ENCODE data around the gene PTPRE. TPM values are rescaled to one million over a fixed set of nuclear protein-coding genes. Genes with fewer than 3 reads are reported as not detected.
"Not testable (repeated sequence)": the region's sequence is repeated elsewhere in the genome, so short reads cannot be mapped to it uniquely, and the experiment has no call there.

Gene PTPRE
- total RNA-seq, 3 donors from 2014 or later (not counting 1 experiment from before 2014, with no cell fraction given), result 274 to 280 (median 275) TPM

DNA sequence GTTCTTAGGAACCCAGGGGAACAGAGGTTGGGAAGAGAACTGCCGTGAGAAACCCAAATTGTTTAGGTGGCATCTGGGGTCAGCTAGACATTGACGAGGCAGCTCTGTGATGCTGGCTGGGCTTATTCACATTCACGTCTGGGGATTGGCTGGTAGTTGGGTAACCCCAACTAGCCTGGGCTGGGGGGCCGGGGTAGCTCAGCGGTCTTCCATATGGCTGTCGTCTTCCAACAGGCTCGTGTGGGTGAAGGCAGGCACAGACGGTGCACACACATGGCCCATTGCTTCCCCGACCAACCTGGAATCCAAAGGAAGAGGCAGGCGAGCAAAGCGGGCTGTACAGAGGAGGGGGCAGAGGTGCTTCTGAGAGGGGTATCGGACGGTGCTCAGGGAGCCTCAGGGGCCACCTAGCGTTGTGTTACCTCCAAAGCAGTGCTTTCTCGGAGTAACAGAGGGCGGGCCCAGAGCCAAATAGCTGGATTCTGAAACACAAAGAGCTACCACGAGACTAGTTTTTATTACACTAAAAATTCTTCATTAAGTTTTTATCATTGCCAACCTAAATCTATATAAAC, 184.8 kb downstream of the PTPRE start:
- Mint-ChIP-seq H3K27ac (no peak overlapping the region), H3K27me3 (ENCODE audit: low read depth in 2 of 2) (no peaks in the 10 kb centered on the region), H3K4me3 (no peak overlapping the region), H3K9me3 (no peaks in the 10 kb centered on the region), H3K36me3 (no peaks in the 10 kb centered on the region), H3K4me1 (peaks cover 20 to 31% of the 10 kb centered on the region in 2 donors)
- no peak overlapping the region for H3K27ac ChIP-seq (ENCODE audit: low read length)
- no peaks in the 10 kb centered on the region for H3K36me3 ChIP-seq (ENCODE audit: control insufficient read depth, insufficient read depth, low read length)
- ATAC-seq, result no peak
- H3K9me3 ChIP-seq (ENCODE audit: control insufficient read depth, insufficient read depth, low read length), result no peaks in the 10 kb centered on the region
- no peak overlapping the region for H3K4me3 ChIP-seq (ENCODE audit: low read length)
- no peak for DNase-seq
- no peaks in the 10 kb centered on the region for H3K27me3 ChIP-seq (ENCODE audit: control insufficient read depth, insufficient read depth, low read length)
- peaks cover 19% of the 10 kb centered on the region for H3K4me1 ChIP-seq (ENCODE audit: control insufficient read depth, insufficient read depth, low read length)
- 94% methylated on average over 17 of the region's 17 CpGs for WGBS (ENCODE audit: insufficient coverage)
- intact Hi-C loops (cut with micrococcal nuclease), result no loop called here
- TF ChIP-seq, protein P1, sequence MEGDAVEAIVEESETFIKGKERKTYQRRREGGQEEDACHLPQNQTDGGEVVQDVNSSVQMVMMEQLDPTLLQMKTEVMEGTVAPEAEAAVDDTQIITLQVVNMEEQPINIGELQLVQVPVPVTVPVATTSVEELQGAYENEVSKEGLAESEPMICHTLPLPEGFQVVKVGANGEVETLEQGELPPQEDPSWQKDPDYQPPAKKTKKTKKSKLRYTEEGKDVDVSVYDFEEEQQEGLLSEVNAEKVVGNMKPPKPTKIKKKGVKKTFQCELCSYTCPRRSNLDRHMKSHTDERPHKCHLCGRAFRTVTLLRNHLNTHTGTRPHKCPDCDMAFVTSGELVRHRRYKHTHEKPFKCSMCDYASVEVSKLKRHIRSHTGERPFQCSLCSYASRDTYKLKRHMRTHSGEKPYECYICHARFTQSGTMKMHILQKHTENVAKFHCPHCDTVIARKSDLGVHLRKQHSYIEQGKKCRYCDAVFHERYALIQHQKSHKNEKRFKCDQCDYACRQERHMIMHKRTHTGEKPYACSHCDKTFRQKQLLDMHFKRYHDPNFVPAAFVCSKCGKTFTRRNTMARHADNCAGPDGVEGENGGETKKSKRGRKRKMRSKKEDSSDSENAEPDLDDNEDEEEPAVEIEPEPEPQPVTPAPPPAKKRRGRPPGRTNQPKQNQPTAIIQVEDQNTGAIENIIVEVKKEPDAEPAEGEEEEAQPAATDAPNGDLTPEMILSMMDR (IDR thresholded peaks at IDR 0.05), result no peak

DNA sequence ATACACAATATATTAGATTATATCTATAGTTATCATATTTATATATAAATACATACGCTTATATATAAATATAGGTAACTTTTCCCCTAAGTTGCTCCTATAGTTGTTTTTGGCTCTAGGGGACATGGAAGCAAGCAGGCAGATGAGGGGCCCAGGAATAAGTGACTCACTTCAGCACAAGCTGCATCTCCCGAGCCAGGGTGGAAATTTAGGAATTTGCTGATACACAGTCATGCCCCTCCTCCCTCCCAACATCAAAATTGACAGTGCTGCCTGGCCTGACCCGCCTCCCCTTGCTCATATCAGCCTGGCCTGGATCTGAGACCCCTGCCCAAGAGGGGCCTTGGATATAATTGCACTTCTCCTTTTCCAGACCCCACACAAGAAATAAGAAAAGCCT, 185.6 kb downstream of the PTPRE start:
- TF ChIP-seq, protein P1 (IDR thresholded peaks at IDR 0.05), result no peak
- Histone ChIP-seq H3K27me3 (ENCODE audit: control insufficient read depth, insufficient read depth, low read length) (no peaks in the 10 kb centered on the region), H3K9me3 (ENCODE audit: control insufficient read depth, insufficient read depth, low read length) (no peaks in the 10 kb centered on the region), H3K4me3 (ENCODE audit: low read length) (no peak overlapping the region), H3K4me1 (ENCODE audit: control insufficient read depth, insufficient read depth, low read length) (peaks cover 24% of the 10 kb centered on the region), H3K27ac (ENCODE audit: low read length) (no peak overlapping the region), H3K36me3 (ENCODE audit: control insufficient read depth, insufficient read depth, low read length) (no peaks in the 10 kb centered on the region)
- Mint-ChIP-seq H3K36me3 (no peaks in the 10 kb centered on the region), H3K27ac (no peak overlapping the region), H3K4me1 (peaks cover 26 to 32% of the 10 kb centered on the region in 2 donors), H3K27me3 (ENCODE audit: low read depth in 2 of 2) (no peaks in the 10 kb centered on the region), H3K9me3 (no peaks in the 10 kb centered on the region), H3K4me3 (no peak overlapping the region)
- intact Hi-C loops (cut with micrococcal nuclease), result no loop called here
- WGBS (ENCODE audit: insufficient coverage), result 100% methylated on average over 2 of the region's 3 CpGs
- ATAC-seq (no peak), DNase-seq (no peak)

DNA sequence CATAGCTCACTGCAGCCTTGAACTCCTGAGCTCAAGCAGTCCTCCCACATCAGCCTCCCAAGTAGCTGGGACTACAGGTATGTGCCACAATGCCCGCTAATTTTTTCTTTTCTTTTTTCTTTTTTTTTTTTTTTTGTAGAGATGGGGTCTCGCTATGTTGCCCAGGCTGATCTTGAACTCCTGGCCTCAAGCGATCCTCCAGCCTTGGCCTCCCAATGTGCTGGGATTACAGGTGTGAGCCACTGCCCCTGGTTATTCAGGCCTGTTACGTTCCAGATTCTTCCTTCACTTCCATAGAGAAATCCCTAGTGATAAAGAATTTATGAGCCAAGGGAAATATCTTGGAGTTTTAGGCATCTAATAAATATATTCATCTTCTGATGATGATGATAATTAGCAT, 187.7 kb downstream of the PTPRE start:
- not testable (repeated sequence) for DNase-seq
- WGBS (ENCODE audit: insufficient coverage), result 94% methylated on average over 2 of the region's 4 CpGs

DNA sequence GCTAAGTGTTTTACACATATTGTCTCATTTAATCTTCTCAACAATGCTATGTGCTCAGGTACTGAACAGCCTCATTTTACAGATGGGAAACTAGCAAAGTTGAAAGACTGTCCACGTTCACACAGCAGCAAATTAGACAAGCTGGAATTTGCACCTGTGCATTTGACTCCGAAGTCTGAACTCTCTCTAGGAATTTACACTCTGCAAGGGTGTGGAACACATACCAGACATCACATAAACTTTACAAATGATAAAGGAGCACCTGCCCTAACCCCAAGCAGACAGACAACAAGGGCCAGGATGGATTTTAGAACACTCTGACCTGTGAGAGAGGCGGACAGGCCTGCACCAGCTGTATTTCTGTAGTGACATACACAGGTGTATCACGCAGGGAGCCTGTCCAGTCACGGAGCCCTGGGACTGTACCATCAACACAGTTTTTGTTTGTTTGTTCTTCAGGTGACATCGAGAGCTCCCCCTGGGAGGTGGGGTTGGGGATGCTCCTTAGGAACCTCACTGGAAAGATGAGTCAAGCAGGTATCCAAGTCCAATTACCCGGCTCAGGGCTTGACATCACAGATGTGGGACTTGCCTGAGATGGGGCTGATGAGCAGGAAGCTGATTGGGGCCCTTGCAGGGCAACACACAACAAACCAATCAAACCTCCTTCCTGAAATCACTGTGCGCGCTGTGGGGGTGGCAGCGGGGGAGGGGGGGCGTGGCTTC, 188.3 kb downstream of the PTPRE start:
- Histone ChIP-seq H3K9me3 (ENCODE audit: control insufficient read depth, insufficient read depth, low read length) (no peaks in the 10 kb centered on the region), H3K4me3 (ENCODE audit: low read length) (no peak overlapping the region), H3K36me3 (ENCODE audit: control insufficient read depth, insufficient read depth, low read length) (no peaks in the 10 kb centered on the region), H3K27ac (ENCODE audit: low read length) (peak overlapping the region; percentile 65), H3K27me3 (ENCODE audit: control insufficient read depth, insufficient read depth, low read length) (no peaks in the 10 kb centered on the region), H3K4me1 (ENCODE audit: control insufficient read depth, insufficient read depth, low read length) (peaks cover 39% of the 10 kb centered on the region)
- Mint-ChIP-seq H3K27ac (peak overlapping the region; percentile 85 to 90), H3K4me3 (peak overlapping the region; percentile 87), H3K36me3 (no peaks in the 10 kb centered on the region), H3K4me1 (peaks cover 41 to 47% of the 10 kb centered on the region in 2 donors), H3K27me3 (ENCODE audit: low read depth in 2 of 2) (no peaks in the 10 kb centered on the region), H3K9me3 (no peaks in the 10 kb centered on the region)
- DNase-seq, result peak; percentile 42 to 64
- TF ChIP-seq, protein P1 (IDR thresholded peaks at IDR 0.05), result no peak
- ATAC-seq, result peak; percentile 95 to 96 (median 95)
- intact Hi-C loops (cut with micrococcal nuclease), result loop anchor here (5.0 kb wide), 1 partner anchor 52 kb away; no protein-coding TSS in a partner anchor
- WGBS (ENCODE audit: insufficient coverage), result 83% methylated on average over 7 of the region's 11 CpGs

More for the DNA sequence above, 187.7 kb downstream of the PTPRE start:
- H3K9me3 Mint-ChIP-seq; H3K4me3 ChIP-seq (ENCODE audit: low read length); H3K27me3 ChIP-seq (ENCODE audit: control insufficient read depth, insufficient read depth, low read length); H3K36me3 Mint-ChIP-seq; H3K9me3 ChIP-seq (ENCODE audit: control insufficient read depth, insufficient read depth, low read length); H3K27ac ChIP-seq (ENCODE audit: low read length); ATAC-seq; intact Hi-C loops (cut with micrococcal nuclease); H3K36me3 ChIP-seq (ENCODE audit: control insufficient read depth, insufficient read depth, low read length); H3K27me3 Mint-ChIP-seq (ENCODE audit: low read depth in 2 of 2): not testable (repeated sequence)
- Mint-ChIP-seq H3K4me3 (peak overlapping the region; percentile 87), H3K27ac (peak overlapping the region; percentile 85 to 90), H3K4me1 (peaks cover 41 to 47% of the 10 kb centered on the region in 2 donors)
- peaks cover 39% of the 10 kb centered on the region for H3K4me1 ChIP-seq (ENCODE audit: control insufficient read depth, insufficient read depth, low read length)
